GM23338 (cell line): ENCODE data around the gene NCAPD2. TPM values are rescaled to one million over a fixed set of nuclear protein-coding genes. Genes with fewer than 3 reads are reported as not detected.

ENCODE experiments used
- ATAC-seq: fragments of 200-7000 bp; cut with Tn5 transposase; 3 replicates; pipeline ENCODE4 v1.9.1; 2020
- DNase-seq: peaks from one replicate; pipeline ENCODE4 v3.0.0-alpha.2; 2015; ENCODE audit warnings: low spot score
- H2AFZ ChIP-seq: fragments of 200-600 bp; sonication (generic); 2 replicates; pipeline ENCODE4 v1.8.0; 2016; ENCODE audit warnings: antibody characterized with exemption, mild to moderate bottlenecking, moderate library complexity
- H3F3A ChIP-seq: fragments of 200-600 bp; sonication (generic); replicated peaks from 2 replicates; pipeline ENCODE4 v1.8.0; 2017; ENCODE audit warnings: antibody characterized with exemption, mixed run types, low read depth
- H3K27ac ChIP-seq: fragments of 200-600 bp; sonication (generic); 2 replicates; pipeline ENCODE4 v1.6.1; 2016; ENCODE audit warnings: low read depth
- H3K27me3 ChIP-seq: fragments of 200-600 bp; sonication (generic); 2 replicates; pipeline ENCODE4 v1.8.0; 2016; ENCODE audit warnings: mild to moderate bottlenecking, mixed run types, moderate library complexity; ENCODE audit not compliant: insufficient read depth
- H3K36me3 ChIP-seq: fragments of 200-600 bp; sonication (generic); 2 replicates; pipeline ENCODE4 v1.8.0; 2016; ENCODE audit warnings: mild to moderate bottlenecking; ENCODE audit not compliant: insufficient read depth
- H3K4me1 ChIP-seq: fragments of 200-600 bp; sonication (generic); 2 replicates; pipeline ENCODE4 v1.8.0; 2016; ENCODE audit warnings: mild to moderate bottlenecking, moderate library complexity; ENCODE audit not compliant: insufficient read depth
- H3K4me2 ChIP-seq: fragments of 200-600 bp; sonication (generic); 2 replicates; pipeline ENCODE4 v1.7.1; 2017; ENCODE audit warnings: mixed run types
- H3K4me3 ChIP-seq: fragments of 200-600 bp; sonication (generic); 2 replicates; pipeline ENCODE4 v1.6.1; 2016; ENCODE audit warnings: mixed run types
- H3K79me2 ChIP-seq: fragments of 200-600 bp; sonication (generic); replicated peaks from 2 replicates; pipeline ENCODE4 v1.8.0; 2017; ENCODE audit warnings: mild to moderate bottlenecking; ENCODE audit not compliant: insufficient read depth
- H3K9me2 ChIP-seq: fragments of 200-600 bp; sonication (generic); 2 replicates; pipeline ENCODE4 v1.8.0; 2017; ENCODE audit not compliant: insufficient read depth
- H4K20me1 ChIP-seq: fragments of 200-600 bp; sonication (generic); replicated peaks from 2 replicates; pipeline ENCODE4 v1.8.0; 2017; ENCODE audit warnings: mild to moderate bottlenecking; ENCODE audit not compliant: insufficient read depth
- H3K27ac Mint-ChIP-seq: 2 replicates; pipeline ENCODE4 v1.8.0; 2020; ENCODE audit warnings: inconsistent platforms, mild to moderate bottlenecking, moderate library complexity, mixed read lengths
- H3K27me3 Mint-ChIP-seq: 3 replicates; pipeline ENCODE4 v1.8.0; 2022; ENCODE audit warnings: low read depth, mild to moderate bottlenecking, moderate library complexity, mixed read lengths, inconsistent platforms; ENCODE audit not compliant: insufficient read depth, poor library complexity
- H3K36me3 Mint-ChIP-seq: 3 replicates; pipeline ENCODE4 v1.8.0; 2021; ENCODE audit warnings: low read depth, mild to moderate bottlenecking, inconsistent platforms, moderate library complexity, mixed read lengths
- H3K4me1 Mint-ChIP-seq: 3 replicates; pipeline ENCODE4 v1.8.0; 2020; ENCODE audit warnings: mild to moderate bottlenecking, inconsistent platforms, mixed read lengths
- H3K4me3 Mint-ChIP-seq: 3 replicates; pipeline ENCODE4 v1.8.0; 2021; ENCODE audit warnings: moderate library complexity, mild to moderate bottlenecking, inconsistent platforms, mixed read lengths
- H3K9me3 Mint-ChIP-seq: 3 replicates; pipeline ENCODE4 v1.8.0; 2020; ENCODE audit warnings: moderate library complexity, mild to moderate bottlenecking, inconsistent platforms, mixed read lengths
- CREB1 ChIP-seq: fragments of 250-450 bp; sonication (Bioruptor Pico); IDR thresholded peaks from 2 replicates; pipeline ENCODE4 v1.5.0; 2020; ENCODE audit warnings: low read depth, mild to moderate bottlenecking, moderate library complexity
- CTCF ChIP-seq, 2 experiments: fragments of 200-600 bp in 1 of 2; sonication (generic) in 1 of 2; conservative IDR thresholded peaks; 2 replicates each; pipeline versions ENCODE4 v1.5.1 to v1.6.1; 2016 to 2017; ENCODE audit warnings: antibody characterized with exemption in 2 of 2, low read depth in 2 of 2, mild to moderate bottlenecking in 2 of 2, moderate library complexity in 1 of 2
- ETS1 ChIP-seq: IDR thresholded peaks from 2 replicates; pipeline ENCODE4 v1.6.1; 2016; ENCODE audit warnings: antibody characterized with exemption
- EZH2 ChIP-seq: fragments of 200-600 bp; sonication (generic); IDR thresholded peaks from one replicate; pipeline ENCODE4 v1.8.0; 2017; ENCODE audit warnings: antibody characterized with exemption, mild to moderate bottlenecking, low read depth; ENCODE audit not compliant: unreplicated experiment
- EZH2phosphoT487 ChIP-seq: fragments of 200-600 bp; sonication (generic); IDR thresholded peaks from one replicate; pipeline ENCODE4 v1.8.1; 2018; ENCODE audit warnings: antibody characterized with exemption; ENCODE audit not compliant: unreplicated experiment
- JUNB ChIP-seq: IDR thresholded peaks from one replicate; pipeline ENCODE4 v1.6.1; 2016; ENCODE audit warnings: antibody characterized with exemption; ENCODE audit not compliant: unreplicated experiment
- NANOG ChIP-seq: IDR thresholded peaks from 2 replicates; pipeline ENCODE4 v1.6.1; 2016; ENCODE audit warnings: antibody characterized with exemption, borderline replicate concordance
- POLR2AphosphoS5 ChIP-seq: IDR thresholded peaks from 2 replicates; pipeline ENCODE4 v1.6.1; 2016; ENCODE audit warnings: antibody characterized with exemption, low read depth
- REST ChIP-seq: IDR thresholded peaks from one replicate; pipeline ENCODE4 v1.6.1; 2018; ENCODE audit warnings: antibody characterized with exemption; ENCODE audit not compliant: unreplicated experiment
- STAT1 ChIP-seq: IDR thresholded peaks from one replicate; pipeline ENCODE4 v1.6.1; 2016; ENCODE audit warnings: antibody characterized with exemption; ENCODE audit not compliant: unreplicated experiment
- ZNF114 ChIP-seq: fragments of 250-450 bp; sonication (Bioruptor Pico); IDR thresholded peaks from 2 replicates; pipeline ENCODE4 v1.5.0; 2020; ENCODE audit warnings: mild to moderate bottlenecking, moderate library complexity
- ZNF331 ChIP-seq: fragments of 250-450 bp; sonication (Bioruptor Pico); IDR thresholded peaks from 2 replicates; pipeline ENCODE4 v1.5.0; 2020; ENCODE audit warnings: low read depth, mild to moderate bottlenecking, moderate library complexity
- ZNF462 ChIP-seq: fragments of 250-450 bp; sonication (Bioruptor Pico); IDR thresholded peaks from 2 replicates; pipeline ENCODE4 v1.5.0; 2020; ENCODE audit warnings: mild to moderate bottlenecking, moderate library complexity
- polyA plus RNA-seq: library from polyadenylated mRNA; unstranded; fragments of >200 nt; fragmentation: Nextera tagmentation; extraction: Ambion mirVana; gene quantifications from 2 replicates; pipeline ENCODE4 v1.2.1, GENCODE V29; 2016
- total RNA-seq: library from RNA; depleted of rRNA; stranded (reverse); fragments of >200 nt; shearing (Covaris generic); gene quantifications from 2 replicates; pipeline ENCODE4 v1.2.3, GENCODE V29; 2014

Gene NCAPD2
- total and polyA plus RNA-seq, 2 experiments from 2014 or later = 34.2 to 217 TPM

GRCh38 chr12:6535697-6535946 is 41.7 kb downstream of the NCAPD2 start:
- peaks cover 72% of the 10 kb centered on the region for H3K27me3 Mint-ChIP-seq
- peaks cover 20% of the 10 kb centered on the region; the same call in 2 of the 3 replicates for H3K9me3 Mint-ChIP-seq
- ATAC-seq = no peak
- peak overlapping the region; percentile 98 for H3K27ac ChIP-seq
- H3K36me3 ChIP-seq = peaks cover 36% of the 10 kb centered on the region
- peaks cover 50% of the 10 kb centered on the region for H3K4me1 Mint-ChIP-seq
- H3K27ac Mint-ChIP-seq = peak overlapping the region; percentile 100
- peaks cover 77% of the 10 kb centered on the region for H3K36me3 Mint-ChIP-seq
- H3K4me1 ChIP-seq = peaks cover 42% of the 10 kb centered on the region
- H3K27me3 ChIP-seq = no peaks in the 10 kb centered on the region
- no peak for DNase-seq
- no peak for TF ChIP-seq POLR2AphosphoS5
- no peak for TF ChIP-seq ZNF114
- no peak for TF ChIP-seq STAT1
- no peak for TF ChIP-seq ETS1
- TF ChIP-seq EZH2 = no peak
- TF ChIP-seq EZH2phosphoT487 = no peak
- TF ChIP-seq ZNF462 (CRISPR knock-in tag) = no peak
- no peak for TF ChIP-seq CTCF (conservative IDR thresholded peaks at IDR 0.05; ENCODE audit: low read depth in 2 of 2)
- no peak for TF ChIP-seq JUNB
- TF ChIP-seq REST = no peak
- no peak for TF ChIP-seq CREB1 (CRISPR knock-in tag)
- TF ChIP-seq NANOG = no peak
- TF ChIP-seq ZNF331 (CRISPR knock-in tag) = no peak
- peak overlapping the region; percentile 93 for H3K4me3 Mint-ChIP-seq
- H3K4me2 ChIP-seq = peak overlapping the region; percentile 96
- H2AFZ ChIP-seq = no peak overlapping the region
- peaks cover 82% of the 10 kb centered on the region for H3F3A ChIP-seq
- peaks cover 26% of the 10 kb centered on the region for H4K20me1 ChIP-seq
- H3K9me2 ChIP-seq = no peaks in the 10 kb centered on the region
- peak overlapping the region; percentile 96 for H3K4me3 ChIP-seq
- peaks cover 35% of the 10 kb centered on the region for H3K79me2 ChIP-seq
